TTC549 (cell line): Measurements from ENCODE around the gene COL3A1.
A peak's percentile ranks its signal among the peaks of the same experiment; 100 is the strongest.

Experiments used
- FAIRE-seq: peaks from 2 replicates; lab custom pipeline; 2012; peaks lifted over from hg19 to GRCh38; lab: Jason Lieb, UNC

COL3A1 gene

DNA sequence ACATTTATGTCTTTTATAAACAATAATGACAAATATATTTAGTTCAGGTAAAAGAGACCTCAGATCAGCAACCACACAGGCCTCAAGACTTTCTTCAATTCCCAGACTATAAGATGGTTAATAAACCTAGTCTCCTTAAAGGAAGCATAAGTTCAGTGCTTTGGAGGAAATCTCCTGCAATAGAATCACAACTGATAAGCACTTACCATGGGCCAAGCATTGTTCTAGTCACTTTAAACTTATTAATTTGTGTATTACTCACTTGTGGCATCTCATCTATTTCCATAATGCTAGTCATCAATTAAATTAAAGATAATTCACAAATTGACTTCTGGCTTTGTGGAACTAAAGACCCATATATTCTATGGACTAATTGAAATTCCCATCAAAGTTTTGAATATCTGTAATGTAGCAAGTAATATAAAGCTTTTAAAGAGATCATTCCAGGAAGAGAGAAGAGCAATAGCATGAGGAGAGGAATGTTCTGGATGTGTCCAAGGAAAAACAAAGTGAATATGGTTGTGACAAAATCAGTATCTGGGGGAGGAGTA lies 42.2 kb downstream of the COL3A1 start:
- no peak for FAIRE-seq

DNA sequence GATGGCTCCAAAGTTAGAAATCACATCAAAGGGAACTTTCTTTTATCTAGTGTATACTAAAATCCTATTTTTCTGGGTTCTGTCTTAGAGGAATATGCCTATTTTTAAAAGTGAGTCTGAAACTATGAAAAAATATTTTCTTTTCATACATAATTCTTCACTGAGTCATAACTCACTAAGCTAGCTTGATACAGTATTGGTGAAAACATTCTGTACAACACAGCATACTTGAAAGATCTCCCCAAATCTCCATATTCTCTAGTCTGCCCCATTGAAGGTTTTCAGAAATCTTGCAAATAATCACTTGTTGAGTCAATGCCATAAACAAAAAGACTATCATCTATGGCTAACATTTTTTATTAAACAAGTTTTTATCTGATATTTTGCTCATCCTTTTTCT lies 44.5 kb downstream of the COL3A1 start:
- FAIRE-seq = no peak

DNA sequence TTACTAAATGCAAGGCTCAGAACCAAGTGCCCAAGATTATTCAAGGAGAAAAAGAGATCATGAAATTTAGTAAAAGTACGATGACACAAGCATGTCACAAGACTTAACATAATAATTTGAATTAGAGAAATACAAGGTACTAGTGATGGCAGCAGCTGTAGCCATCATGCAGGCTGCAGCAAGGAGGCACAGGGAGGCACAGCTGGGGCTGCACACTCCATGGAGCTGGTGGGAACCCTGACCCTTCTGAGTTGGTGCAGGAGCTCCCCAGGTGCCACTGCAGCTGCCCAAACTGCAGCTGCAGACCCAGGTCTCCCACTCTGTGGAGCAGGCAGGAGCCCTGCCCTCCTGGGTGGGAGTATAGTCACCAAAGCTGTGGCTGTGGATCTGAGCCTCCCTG lies 46.0 kb downstream of the COL3A1 start:
- no peak for FAIRE-seq

DNA sequence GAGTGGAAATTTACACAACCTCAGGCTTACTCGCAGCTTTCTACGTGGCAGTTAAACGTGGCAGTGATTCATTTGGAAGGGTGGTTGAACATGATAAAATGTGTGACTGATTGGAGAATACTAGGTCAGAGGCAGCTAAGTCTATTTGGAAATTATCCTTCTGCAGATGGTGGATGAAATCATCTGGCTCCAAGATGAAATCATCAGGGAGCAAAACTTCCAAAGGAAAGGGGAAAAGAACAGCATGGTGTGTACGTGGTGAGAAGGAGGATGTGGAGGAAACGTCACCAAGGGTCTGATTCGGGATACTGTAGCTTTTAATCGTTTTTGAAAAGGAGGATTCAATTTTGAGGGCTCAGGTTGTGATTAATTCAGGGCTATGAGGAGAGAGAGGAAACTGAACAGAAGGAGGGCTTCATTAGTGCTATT lies 47.9 kb downstream of the COL3A1 start:
- FAIRE-seq = no peak

DNA sequence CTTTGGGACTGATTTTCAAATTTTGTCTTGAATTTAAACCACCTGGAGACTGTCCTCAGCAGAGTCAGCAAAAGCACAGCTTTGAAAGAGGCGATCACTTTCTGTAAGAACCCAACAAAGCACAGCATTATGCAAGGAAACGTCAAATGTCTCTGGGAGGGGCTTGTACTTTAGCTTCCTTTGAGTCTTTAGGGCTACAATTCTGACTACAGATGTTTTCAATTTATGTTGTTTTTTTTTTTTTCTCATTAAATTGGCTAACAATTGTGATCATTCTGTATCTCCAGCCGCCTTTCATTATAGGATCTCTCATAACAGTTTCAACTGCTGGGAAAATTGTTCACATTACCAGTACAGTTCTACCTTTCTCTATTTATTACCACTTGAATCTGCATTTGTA lies 48.3 kb downstream of the COL3A1 start:
- FAIRE-seq = no peak

DNA sequence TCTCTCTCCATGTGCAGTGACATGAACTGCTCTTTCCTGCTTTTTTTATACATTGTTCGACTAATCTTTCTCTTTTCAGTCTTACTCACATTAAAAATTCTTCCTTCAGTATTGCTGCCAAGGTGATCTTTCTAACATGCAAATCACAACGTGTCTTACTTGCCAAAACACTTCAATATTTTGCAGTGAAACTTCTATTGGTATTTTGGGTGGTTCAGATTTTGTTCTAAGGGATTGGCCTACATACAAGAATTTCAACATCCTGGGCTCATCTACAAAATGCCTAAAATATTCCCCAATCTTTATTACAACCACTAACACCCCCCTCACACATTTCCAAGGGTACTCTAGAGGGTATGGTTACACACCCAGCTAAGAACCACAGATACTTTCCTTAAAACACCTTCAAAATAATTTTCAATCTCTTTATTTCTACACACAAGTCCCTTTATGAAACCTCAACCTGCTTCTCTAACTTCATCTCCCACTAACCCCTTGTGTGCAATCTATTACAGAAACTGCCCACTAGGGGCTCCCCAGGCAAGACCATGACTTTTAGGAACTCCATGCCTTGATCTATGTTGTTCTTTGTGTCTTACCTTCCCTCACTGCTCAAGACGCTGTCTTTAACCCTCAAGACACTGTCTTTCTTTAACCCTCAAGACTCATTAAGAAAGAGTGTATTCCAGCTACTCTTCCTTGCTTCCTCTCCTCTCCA lies 50.9 kb downstream of the COL3A1 start:
- peak; percentile 92 for FAIRE-seq

DNA sequence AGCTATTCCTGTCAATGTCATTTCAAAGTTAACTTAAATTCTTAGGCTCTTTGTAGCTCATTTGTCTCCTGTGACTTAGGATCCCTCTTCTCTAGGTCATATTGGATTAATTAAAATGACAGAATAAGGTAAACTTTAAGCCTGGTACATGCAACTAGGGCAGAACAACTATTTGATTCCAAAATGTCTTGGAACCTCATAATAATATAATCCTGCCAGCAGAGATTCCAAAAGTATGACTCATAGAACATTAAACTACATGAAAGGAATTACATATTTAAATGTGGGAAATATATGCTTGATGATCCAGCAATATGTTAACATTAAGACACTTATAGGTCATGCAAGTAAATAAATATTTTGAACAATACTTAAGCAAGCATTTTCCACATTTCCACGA lies 63.3 kb downstream of the COL3A1 start:
- no peak for FAIRE-seq

DNA sequence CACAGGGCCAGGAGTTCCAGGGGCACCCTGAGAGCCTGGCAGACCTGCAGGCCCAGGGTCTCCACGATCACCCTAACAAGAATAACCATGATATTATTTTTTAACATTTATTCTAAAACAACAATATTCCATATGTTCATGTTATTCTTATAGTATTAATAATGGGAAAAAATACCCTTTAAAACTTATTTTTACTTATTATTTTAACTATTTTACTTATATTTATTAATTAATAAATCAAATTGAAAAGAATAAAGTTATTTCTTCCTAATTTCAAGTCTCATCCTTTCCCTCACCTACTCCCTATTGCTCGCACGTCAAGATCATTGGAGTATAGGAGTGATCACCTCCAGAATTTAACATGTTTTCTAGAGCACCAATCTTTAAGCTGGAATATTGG lies 71.7 kb downstream of the COL3A1 start:
- FAIRE-seq = peak; percentile 36

DNA sequence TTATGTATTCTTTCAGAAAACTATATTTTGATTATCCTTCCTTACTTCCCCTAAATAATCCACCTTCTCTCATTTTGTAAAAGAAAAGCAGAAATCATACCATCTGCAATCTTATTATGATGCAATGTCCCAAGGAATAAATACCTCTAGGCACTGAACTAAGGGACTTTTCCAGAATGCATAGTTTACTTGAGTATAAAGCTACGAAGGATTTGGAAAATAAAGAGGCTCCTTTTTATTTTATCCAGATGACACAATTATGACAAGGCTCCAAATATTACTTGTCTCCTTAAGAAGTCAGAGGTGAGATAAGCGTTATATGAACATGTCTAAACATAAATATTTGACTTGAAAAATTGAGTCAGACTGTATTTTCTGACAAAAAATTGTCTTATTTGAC lies 72.1 kb downstream of the COL3A1 start:
- FAIRE-seq = no peak

DNA sequence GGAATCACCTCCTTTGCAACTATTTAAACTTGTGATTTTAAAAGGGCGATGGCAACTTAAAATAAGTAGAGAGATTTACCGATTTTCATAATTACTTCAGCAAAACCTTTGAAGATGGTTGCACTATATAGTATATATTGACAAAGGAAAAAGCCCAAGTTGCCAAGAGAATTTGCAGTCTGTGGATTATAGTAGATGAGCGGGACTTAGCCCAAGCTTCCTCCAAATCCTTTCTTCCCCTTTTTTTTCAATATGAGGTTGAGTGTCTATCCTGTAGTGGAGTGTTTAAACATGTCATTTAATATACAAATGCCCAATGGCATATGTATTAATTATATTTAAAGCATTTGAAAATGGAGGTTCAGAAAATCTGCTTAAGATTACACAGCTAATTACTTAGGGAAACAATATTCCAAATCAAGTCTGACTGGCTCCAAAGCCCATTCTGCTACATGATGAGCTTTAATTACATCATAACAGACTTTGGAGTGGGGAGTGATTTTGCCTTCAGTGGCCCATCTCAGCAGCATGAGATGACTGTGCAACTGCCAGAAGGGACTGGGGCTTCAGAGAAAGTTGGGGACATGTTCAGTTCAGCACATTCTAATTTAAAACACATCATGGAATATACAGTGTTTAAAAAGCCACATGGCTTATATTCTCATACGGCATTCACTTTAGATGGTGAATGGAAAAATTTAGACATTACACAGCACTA lies 73.2 kb downstream of the COL3A1 start:
- no peak for FAIRE-seq

DNA sequence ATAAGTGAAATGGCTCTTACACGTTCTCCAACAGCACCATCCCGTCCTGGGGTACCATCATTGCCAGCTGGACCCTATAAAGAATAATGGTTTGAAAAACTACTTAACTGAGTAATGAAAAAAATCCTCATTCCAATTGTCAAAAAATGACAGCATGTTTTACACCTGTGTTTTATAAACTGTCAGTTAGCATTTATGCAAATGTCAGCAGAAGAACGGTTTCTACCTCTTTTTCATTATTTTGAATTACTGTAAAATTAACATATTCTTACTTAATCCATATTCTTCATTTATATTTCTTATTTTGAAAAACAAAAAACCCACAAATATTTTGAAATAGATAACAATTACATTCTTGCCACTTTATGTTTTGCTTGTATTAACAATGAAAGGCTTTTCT lies 74.0 kb downstream of the COL3A1 start:
- no peak for FAIRE-seq

DNA sequence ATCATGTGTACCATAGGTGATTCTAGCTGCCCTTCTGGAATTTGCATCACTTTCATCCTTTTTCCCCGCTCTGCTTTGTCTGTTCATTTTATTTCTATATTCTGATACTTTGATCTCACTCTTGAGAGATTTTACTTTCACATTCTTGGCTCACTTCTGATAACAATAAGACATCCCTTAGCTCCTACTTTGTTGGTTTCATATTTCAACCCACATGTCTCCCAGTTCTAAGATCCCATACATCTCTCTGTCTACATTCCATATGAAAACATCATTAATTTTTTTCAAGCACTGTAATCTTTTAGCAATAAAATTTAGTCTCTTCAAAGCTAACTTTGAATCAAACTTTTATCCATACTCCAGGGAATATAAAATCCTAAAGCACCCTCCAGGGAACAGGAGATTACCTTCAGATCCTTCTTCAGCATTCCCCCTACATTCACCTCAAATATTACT lies 75.6 kb downstream of the COL3A1 start:
- no peak for FAIRE-seq

DNA sequence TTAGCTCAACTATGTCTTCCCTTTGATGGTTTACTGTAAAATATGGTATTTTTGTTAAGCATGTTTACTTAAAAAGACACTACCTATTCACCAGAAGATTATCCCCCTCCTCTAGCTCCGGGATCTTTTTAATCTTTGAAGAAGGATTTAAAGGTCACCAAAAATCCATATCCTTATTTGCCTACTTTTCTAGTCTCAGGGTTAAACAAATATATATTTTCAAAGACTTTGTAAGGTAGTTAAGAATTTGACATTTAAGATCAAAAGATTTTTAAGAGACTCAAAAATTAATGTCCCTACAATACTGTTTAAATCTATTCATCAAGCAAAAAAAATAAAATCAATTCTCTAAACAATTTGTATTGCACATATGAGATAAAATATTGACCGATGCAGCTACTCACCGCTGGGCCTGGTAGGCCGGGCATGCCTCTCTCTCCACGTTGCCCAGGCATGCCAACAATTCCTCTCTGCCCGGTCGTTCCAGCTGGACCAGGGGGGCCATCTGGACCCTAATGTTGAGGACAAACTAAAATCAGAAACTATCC lies 76.1 kb downstream of the COL3A1 start:
- peak; percentile 60 for FAIRE-seq

DNA sequence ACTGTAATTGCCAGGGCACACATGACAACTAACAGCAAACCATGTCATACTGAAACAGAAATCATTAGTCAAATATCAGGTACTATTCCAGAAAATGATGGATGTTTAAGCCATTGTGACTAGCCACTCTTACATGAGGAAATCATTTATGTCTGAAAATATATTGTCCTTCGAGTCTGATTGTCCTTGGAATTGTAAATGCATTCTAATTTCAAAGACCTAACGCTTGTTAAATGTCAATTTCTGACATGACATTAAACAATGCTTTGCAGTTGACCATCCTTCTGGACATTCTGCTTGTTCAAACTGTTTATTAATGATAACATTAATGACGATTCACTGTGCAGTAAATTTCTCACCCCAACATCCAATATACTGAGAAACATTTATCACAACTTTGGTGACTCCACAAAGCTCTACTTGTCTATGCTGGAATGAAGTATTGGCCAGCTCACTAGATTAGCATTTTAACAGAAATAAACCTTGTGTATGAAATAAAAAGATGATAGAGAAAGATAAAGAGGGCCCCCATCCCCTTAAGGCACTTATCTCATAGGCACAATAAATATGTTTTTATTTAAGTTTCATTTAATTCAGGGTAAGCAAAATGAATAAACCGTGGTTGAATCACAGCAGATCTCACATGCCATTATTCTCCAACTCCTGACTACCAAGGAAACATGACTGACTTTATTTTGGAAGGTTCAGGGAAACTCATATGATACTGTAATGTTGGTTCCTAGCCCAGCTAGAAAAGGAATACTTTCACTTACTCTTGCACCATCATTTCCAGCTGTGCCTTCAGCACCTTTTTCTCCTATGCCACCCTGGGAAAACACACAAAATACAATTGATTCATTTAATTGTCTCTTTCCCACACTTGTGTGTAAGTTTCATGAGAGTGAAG lies 82.3 kb downstream of the COL3A1 start:
- FAIRE-seq = peak; percentile 86

DNA sequence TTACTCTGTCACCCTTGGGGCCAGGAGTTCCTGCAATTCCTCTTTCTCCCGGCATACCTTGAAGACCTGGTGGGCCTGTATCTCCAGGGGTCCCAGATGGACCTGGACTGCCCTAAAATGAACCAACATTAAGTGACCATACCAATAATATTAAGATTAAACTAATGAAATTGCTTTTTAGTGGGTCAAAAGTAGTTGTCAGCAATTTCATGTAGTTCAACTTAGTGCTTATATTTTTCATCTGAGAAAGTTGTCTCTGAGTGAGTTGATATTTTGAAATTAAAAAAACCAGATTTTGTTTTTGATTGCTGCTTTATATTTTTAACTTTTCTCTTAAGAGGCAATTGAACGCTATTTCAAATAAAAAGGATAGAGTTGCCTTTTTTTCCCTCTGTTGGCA lies 83.1 kb downstream of the COL3A1 start:
- peak; percentile 65 for FAIRE-seq

DNA sequence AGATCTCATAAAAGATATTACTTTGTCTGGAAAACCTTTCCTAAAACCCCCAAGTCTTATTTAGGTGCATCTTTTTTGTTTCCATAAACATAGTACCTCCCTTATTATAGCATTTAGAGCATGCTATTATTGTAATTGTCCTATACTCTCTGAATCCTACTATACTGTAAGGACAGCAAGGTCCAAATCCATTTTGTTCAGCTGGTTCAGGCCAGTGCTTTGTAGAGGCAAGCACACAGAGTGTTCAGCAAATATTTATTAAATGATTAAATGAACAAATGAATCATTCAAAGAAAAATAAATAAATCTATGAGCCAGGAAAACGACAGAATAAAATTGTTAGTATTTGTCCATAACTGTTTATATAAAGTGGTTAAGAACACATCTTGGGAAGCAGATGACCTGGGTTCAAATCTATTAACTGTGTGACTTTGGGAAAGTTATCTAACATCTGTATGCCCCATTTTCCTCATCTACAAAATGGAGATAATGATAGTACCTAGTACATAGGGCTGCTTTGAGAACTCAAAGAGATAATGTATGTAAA lies 86.0 kb downstream of the COL3A1 start:
- peak; percentile 50 for FAIRE-seq
